ENCODE results near the gene RPP25L.

RPP25L gene

DNA sequence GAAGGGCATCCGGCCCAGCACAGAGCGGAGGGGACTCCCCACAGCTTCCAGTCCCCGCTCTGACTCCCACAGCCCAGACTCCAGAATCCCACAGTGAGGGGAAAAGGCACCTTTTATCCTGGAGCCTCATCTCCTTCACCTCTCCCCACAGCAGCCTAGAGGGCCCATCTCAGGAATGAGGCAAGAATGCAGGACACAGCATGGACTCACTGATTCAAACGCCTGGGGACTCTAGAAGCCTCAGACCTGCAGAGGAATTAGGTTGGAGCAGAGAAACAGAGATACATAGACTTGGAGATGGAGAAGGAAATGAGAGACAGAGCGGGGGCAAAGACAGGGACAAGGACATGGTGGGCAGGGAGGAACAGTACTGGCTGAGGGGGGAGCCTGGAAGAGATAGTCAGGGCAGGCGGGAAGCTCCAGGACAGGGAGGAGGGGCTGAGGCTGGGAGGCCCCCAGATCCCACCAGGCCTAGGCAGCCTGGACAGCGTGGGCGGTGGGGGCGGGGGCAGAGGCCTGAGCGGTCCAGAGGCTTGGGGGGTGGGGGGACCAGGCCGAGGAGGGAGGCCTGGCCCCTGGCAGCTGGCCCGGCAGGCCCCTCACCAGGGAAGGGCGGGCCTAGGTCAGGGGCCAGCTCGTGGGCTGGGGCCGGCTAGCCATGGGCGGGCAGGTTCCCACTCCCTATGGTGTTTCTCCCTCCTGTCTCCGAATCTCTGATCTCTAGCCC is 38.1 kb downstream of the RPP25L start:
- H3K36me3 ChIP-seq (ENCODE audit: control insufficient read depth, insufficient read depth, low read length): no peaks in the 10 kb centered on the region
- H3K27me3 ChIP-seq (ENCODE audit: control insufficient read depth, insufficient read depth, low read length): peaks cover 41% of the 10 kb centered on the region
- no peak overlapping the region for H3K9ac ChIP-seq (ENCODE audit: low read depth, low read length)
- peaks cover 30% of the 10 kb centered on the region for H3K4me1 ChIP-seq (ENCODE audit: control insufficient read depth, insufficient read depth, low read length)
- H3K27ac ChIP-seq (ENCODE audit: low read depth, low read length): no peak overlapping the region
- no peaks in the 10 kb centered on the region for H3K9me3 ChIP-seq (ENCODE audit: control insufficient read depth, insufficient read depth, low read length)
- no peak overlapping the region for H3K4me3 ChIP-seq (ENCODE audit: low read depth, low read length)

DNA sequence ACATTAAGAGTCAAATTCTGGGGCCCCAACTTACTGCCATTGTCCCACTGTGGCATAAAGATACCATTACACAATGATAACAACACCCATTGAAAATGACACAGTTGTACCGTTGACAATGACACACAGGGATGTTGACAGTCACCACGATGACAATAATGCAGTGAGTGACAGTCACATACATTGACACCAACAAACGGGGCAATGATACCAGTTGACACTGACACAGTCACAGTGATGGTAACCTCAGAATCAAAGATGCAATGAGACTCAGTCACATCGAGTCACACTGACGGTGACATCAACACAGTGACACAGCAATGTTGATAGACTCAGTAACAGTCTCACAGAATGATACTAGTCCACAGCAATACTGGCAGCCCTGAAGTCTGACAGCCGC is 39.3 kb downstream of the RPP25L start:
- Histone ChIP-seq H3K27ac (ENCODE audit: low read depth, low read length) (no peak overlapping the region), H3K9me3 (ENCODE audit: control insufficient read depth, insufficient read depth, low read length) (no peaks in the 10 kb centered on the region), H3K4me3 (ENCODE audit: low read depth, low read length) (no peak overlapping the region), H3K4me1 (ENCODE audit: control insufficient read depth, insufficient read depth, low read length) (peaks cover 30% of the 10 kb centered on the region), H3K9ac (ENCODE audit: low read depth, low read length) (no peak overlapping the region), H3K36me3 (ENCODE audit: control insufficient read depth, insufficient read depth, low read length) (no peaks in the 10 kb centered on the region), H3K27me3 (ENCODE audit: control insufficient read depth, insufficient read depth, low read length) (peaks cover 34% of the 10 kb centered on the region)

DNA sequence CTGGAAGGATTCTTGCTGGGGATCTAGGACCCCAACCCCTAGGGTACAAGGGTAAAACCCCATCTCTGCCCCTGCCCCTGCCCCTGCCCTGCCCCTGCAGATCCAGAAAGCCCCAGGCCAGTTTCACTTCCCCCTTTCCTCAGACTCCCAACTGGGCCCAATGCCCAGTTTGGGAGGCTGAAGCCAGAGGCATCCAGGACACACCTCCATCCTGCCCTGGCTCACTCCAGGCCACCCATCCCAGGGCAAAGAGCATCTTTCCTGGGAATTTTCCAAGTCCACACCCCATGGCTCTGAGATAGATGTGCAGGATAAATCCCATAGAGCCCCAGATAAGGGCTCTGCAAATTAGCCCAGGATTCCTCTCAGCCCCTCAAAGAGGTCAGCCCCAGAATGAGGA is 39.8 kb downstream of the RPP25L start:
- Histone ChIP-seq H3K4me3 (ENCODE audit: low read depth, low read length) (no peak overlapping the region), H3K9me3 (ENCODE audit: control insufficient read depth, insufficient read depth, low read length) (no peaks in the 10 kb centered on the region), H3K27ac (ENCODE audit: low read depth, low read length) (no peak overlapping the region), H3K4me1 (ENCODE audit: control insufficient read depth, insufficient read depth, low read length) (peaks cover 26% of the 10 kb centered on the region), H3K27me3 (ENCODE audit: control insufficient read depth, insufficient read depth, low read length) (peaks cover 34% of the 10 kb centered on the region), H3K9ac (ENCODE audit: low read depth, low read length) (no peak overlapping the region), H3K36me3 (ENCODE audit: control insufficient read depth, insufficient read depth, low read length) (no peaks in the 10 kb centered on the region)

DNA sequence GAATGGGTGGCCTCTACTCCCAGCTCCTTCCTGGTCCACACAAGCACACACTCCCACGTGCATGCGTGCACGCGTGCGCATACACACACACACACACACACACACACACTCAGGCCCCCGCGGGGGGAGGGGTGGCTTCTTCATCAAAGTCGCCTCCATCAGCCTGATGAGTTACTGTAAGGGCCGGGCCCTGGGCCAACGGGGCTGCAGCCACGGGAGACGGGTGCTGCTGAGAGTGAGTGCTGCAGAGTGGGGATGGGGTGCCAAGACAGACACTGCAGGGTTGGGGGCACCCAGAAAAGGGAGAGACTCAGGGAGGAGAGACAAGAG is 40.5 kb downstream of the RPP25L start:
- Histone ChIP-seq H3K27ac (ENCODE audit: low read depth, low read length) (no peak overlapping the region), H3K9ac (ENCODE audit: low read depth, low read length) (no peak overlapping the region), H3K27me3 (ENCODE audit: control insufficient read depth, insufficient read depth, low read length) (peaks cover 28% of the 10 kb centered on the region), H3K4me1 (ENCODE audit: control insufficient read depth, insufficient read depth, low read length) (peaks cover 20% of the 10 kb centered on the region), H3K36me3 (ENCODE audit: control insufficient read depth, insufficient read depth, low read length) (no peaks in the 10 kb centered on the region), H3K4me3 (ENCODE audit: low read depth, low read length) (no peak overlapping the region), H3K9me3 (ENCODE audit: control insufficient read depth, insufficient read depth, low read length) (no peaks in the 10 kb centered on the region)

DNA sequence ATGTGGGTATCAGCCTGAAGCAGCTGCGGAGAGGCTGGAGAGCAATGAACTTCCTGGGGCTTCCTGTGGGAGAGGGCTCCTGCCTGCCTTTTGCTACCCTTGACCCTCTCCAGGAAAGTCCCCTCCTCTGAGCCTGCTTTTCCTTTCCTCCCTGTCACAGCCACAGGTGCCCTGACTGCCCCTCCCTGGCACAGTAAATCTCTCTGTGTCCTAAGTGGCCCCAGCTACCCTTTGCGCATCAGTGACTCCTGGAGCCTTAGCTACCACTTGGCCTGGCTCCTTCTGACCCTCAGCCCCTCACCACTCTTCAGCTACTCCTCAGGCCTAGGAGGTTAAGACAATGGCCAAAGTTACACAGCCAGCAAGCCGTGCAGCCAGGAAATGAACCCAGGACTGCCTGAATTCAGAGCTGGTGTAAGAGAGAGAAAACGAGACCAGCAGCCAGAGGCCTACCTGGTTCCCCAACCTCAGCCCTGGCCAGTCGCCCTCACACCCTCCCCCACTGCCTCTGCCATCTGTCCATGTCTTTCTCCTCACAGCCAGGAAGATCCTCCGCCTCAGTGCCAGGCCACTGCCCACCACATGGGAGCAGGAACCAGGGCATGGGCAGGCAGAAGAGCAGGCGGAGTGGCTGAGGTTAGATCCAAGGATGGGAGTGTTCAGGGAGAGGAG is 41.0 kb downstream of the RPP25L start:
- Histone ChIP-seq H3K4me1 (ENCODE audit: control insufficient read depth, insufficient read depth, low read length) (peaks cover 21% of the 10 kb centered on the region), H3K36me3 (ENCODE audit: control insufficient read depth, insufficient read depth, low read length) (no peaks in the 10 kb centered on the region), H3K27ac (ENCODE audit: low read depth, low read length) (no peak overlapping the region), H3K9ac (ENCODE audit: low read depth, low read length) (no peak overlapping the region), H3K4me3 (ENCODE audit: low read depth, low read length) (no peak overlapping the region), H3K9me3 (ENCODE audit: control insufficient read depth, insufficient read depth, low read length) (no peaks in the 10 kb centered on the region), H3K27me3 (ENCODE audit: control insufficient read depth, insufficient read depth, low read length) (peaks cover 23% of the 10 kb centered on the region)

DNA sequence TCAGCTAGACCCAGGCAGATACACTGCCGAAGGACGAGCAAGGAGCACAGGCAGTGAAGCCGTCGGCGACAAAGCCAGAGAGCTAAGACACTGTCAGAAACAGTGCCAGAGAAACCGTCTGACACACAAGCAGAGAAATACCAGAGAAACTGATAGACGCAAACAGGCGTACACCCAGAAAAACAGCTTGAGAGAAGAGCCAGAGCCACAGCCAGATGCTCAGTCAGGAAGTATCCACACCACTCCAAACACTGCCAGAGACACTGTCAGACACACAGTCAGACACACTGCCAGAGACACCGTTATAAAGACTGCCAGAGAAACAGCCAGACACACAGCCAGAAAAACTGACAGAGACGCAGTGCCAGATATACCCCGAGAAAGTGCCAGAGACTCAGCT is 41.5 kb downstream of the RPP25L start:
- Histone ChIP-seq H3K9ac (ENCODE audit: low read depth, low read length) (no peak overlapping the region), H3K27me3 (ENCODE audit: control insufficient read depth, insufficient read depth, low read length) (peaks cover 19% of the 10 kb centered on the region), H3K27ac (ENCODE audit: low read depth, low read length) (no peak overlapping the region), H3K9me3 (ENCODE audit: control insufficient read depth, insufficient read depth, low read length) (no peaks in the 10 kb centered on the region), H3K4me3 (ENCODE audit: low read depth, low read length) (no peak overlapping the region), H3K4me1 (ENCODE audit: control insufficient read depth, insufficient read depth, low read length) (peaks cover 25% of the 10 kb centered on the region), H3K36me3 (ENCODE audit: control insufficient read depth, insufficient read depth, low read length) (no peaks in the 10 kb centered on the region)

DNA sequence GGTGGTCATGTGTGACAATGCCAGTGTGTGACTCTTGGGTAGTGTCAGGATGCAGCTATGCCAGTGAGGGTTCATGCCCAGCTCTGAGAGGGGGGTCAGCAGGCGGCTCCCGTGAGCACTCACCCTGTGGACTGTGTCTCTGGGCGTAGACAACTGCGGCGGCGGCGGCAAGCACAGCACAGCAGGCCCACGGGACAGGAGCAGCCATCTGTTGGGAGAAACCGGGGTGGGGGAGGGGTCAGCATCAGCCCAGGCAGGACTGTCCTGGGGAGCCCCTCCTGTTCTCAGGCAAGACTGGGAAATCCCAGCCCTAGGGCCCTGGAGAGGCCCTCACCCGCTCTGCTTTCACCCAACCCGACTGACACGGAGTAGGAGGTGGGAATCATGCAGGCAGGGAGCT is 43.1 kb downstream of the RPP25L start:
- H3K27me3 ChIP-seq (ENCODE audit: control insufficient read depth, insufficient read depth, low read length): peaks cover 12% of the 10 kb centered on the region
- no peak overlapping the region for H3K27ac ChIP-seq (ENCODE audit: low read depth, low read length)
- H3K36me3 ChIP-seq (ENCODE audit: control insufficient read depth, insufficient read depth, low read length): no peaks in the 10 kb centered on the region
- no peak overlapping the region for H3K9ac ChIP-seq (ENCODE audit: low read depth, low read length)
- peaks cover 21% of the 10 kb centered on the region for H3K4me1 ChIP-seq (ENCODE audit: control insufficient read depth, insufficient read depth, low read length)
- H3K9me3 ChIP-seq (ENCODE audit: control insufficient read depth, insufficient read depth, low read length): no peaks in the 10 kb centered on the region
- H3K4me3 ChIP-seq (ENCODE audit: low read depth, low read length): no peak overlapping the region

DNA sequence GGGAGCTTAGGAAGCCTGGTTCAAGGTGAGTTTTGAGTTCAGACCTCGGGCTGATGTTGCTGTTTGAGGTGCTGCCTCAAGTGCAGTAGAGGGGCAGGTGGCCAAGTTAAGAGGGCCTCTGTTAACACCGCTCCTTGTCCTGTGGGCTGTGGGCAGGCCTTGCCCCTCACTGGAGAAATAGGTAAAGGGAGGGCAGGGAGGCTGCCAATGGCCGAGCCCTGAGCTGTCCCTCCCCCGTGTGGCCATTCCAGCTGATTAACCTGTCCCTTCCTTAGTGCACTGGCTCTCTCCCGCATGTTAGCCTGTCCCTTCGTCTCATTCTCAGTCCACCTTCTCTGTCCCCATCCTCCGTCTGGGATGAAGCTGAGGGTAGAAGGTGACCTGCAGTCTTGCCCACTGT is 43.8 kb downstream of the RPP25L start:
- no peaks in the 10 kb centered on the region for H3K9me3 ChIP-seq (ENCODE audit: control insufficient read depth, insufficient read depth, low read length)
- no peaks in the 10 kb centered on the region for H3K36me3 ChIP-seq (ENCODE audit: control insufficient read depth, insufficient read depth, low read length)
- H3K4me3 ChIP-seq (ENCODE audit: low read depth, low read length): no peak overlapping the region
- peaks cover 21% of the 10 kb centered on the region for H3K4me1 ChIP-seq (ENCODE audit: control insufficient read depth, insufficient read depth, low read length)
- peaks cover 18% of the 10 kb centered on the region for H3K27me3 ChIP-seq (ENCODE audit: control insufficient read depth, insufficient read depth, low read length)
- H3K9ac ChIP-seq (ENCODE audit: low read depth, low read length): no peak overlapping the region
- H3K27ac ChIP-seq (ENCODE audit: low read depth, low read length): no peak overlapping the region

DNA sequence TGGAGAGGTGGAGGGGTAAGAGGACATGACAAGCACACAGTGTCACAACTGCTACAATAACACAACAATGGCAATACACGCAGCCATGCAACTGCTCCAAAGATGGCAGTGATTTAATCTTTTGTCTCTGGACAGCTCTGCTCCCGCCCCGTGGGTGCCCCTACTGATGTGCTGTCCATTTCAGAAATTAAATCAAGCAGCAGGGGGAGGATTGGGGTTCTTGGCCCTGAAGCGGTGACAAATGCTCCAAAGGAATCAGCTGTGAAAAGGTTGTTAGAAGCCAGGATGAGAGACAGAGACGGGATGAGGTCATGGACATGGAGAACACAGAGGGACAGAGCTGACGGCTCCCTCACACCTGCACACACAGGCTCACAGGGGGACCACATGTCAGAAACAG is 44.9 kb downstream of the RPP25L start:
- Histone ChIP-seq H3K9ac (ENCODE audit: low read depth, low read length) (no peak overlapping the region), H3K4me1 (ENCODE audit: control insufficient read depth, insufficient read depth, low read length) (peaks cover 21% of the 10 kb centered on the region), H3K36me3 (ENCODE audit: control insufficient read depth, insufficient read depth, low read length) (no peaks in the 10 kb centered on the region), H3K9me3 (ENCODE audit: control insufficient read depth, insufficient read depth, low read length) (no peaks in the 10 kb centered on the region), H3K27me3 (ENCODE audit: control insufficient read depth, insufficient read depth, low read length) (peaks cover 23% of the 10 kb centered on the region), H3K27ac (ENCODE audit: low read depth, low read length) (no peak overlapping the region), H3K4me3 (ENCODE audit: low read depth, low read length) (no peak overlapping the region)

DNA sequence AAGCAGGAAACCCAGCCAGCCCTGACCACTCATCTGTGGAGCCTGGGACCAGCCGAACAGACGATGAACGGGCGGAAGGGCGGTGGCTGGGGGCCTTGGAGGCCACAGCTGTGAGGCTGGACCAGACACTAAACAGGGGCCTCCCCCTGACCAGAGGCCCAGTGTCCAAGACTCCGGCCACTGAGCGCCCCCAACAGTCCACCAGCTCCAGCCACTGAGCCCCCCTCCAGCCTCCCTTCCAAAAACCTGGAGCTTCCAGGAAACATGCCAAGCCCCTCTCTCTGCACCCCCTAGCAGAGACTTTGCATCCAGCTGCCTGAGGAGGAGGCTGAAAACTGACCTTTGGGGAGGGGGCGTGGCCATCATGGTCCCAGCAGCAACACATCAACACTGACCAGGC is 45.6 kb downstream of the RPP25L start:
- no peaks in the 10 kb centered on the region for H3K36me3 ChIP-seq (ENCODE audit: control insufficient read depth, insufficient read depth, low read length)
- H3K4me1 ChIP-seq (ENCODE audit: control insufficient read depth, insufficient read depth, low read length): peaks cover 21% of the 10 kb centered on the region
- no peak overlapping the region for H3K27ac ChIP-seq (ENCODE audit: low read depth, low read length)
- no peaks in the 10 kb centered on the region for H3K9me3 ChIP-seq (ENCODE audit: control insufficient read depth, insufficient read depth, low read length)
- peaks cover 23% of the 10 kb centered on the region for H3K27me3 ChIP-seq (ENCODE audit: control insufficient read depth, insufficient read depth, low read length)
- no peak overlapping the region for H3K4me3 ChIP-seq (ENCODE audit: low read depth, low read length)
- no peak overlapping the region for H3K9ac ChIP-seq (ENCODE audit: low read depth, low read length)

DNA sequence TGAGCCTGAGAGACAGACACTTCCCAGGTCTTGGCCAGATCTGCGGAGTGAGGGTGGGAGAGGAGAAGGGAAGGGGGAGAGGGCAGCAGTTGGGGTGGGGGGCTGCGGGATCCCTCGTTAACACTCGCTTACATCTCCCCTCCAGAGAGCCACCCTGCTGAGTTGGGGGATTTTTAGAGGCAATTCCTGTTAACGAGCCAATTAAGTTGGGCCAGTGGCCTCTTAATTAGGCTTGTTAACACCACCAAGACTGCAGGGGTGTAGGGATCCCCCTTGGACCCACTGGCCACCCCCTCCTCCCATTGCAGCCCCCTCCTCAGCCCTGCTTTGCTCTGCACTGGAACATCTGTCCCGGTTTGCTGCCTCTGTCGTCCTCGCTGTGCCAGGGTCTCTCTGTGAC is 46.0 kb downstream of the RPP25L start:
- Histone ChIP-seq H3K9ac (ENCODE audit: low read depth, low read length) (no peak overlapping the region), H3K36me3 (ENCODE audit: control insufficient read depth, insufficient read depth, low read length) (no peaks in the 10 kb centered on the region)

More for the DNA sequence above, 46.0 kb downstream of the RPP25L start:
- H3K27ac ChIP-seq (ENCODE audit: low read depth, low read length): no peak overlapping the region
- no peak overlapping the region for H3K4me3 ChIP-seq (ENCODE audit: low read depth, low read length)
- peaks cover 21% of the 10 kb centered on the region for H3K4me1 ChIP-seq (ENCODE audit: control insufficient read depth, insufficient read depth, low read length)
- H3K27me3 ChIP-seq (ENCODE audit: control insufficient read depth, insufficient read depth, low read length): peaks cover 22% of the 10 kb centered on the region
- H3K9me3 ChIP-seq (ENCODE audit: control insufficient read depth, insufficient read depth, low read length): no peaks in the 10 kb centered on the region
